NB4 (cell line): ENCODE measurements around the gene FBRS.
A peak's percentile ranks its signal among the peaks of the same experiment; 100 is the strongest.

Experiments used
- DNase-seq: peaks from one replicate; pipeline ENCODE4 v3.0.0; 2010; ENCODE audit warnings: low read depth
- H3K4me3 ChIP-seq: one replicate; pipeline ENCODE4 v1.5.1; 2011; ENCODE audit warnings: mild to moderate bottlenecking, low read depth, low read length, moderate library complexity
- MAX ChIP-seq: IDR thresholded peaks from 2 replicates; pipeline ENCODE4 v1.6.1; 2011; ENCODE audit warnings: low read depth, low read length
- MYC ChIP-seq: IDR thresholded peaks from 2 replicates; pipeline ENCODE4 v1.6.1; 2011; ENCODE audit warnings: low read depth, low read length
- POLR2A ChIP-seq: IDR thresholded peaks from 2 replicates; pipeline ENCODE4 v1.6.1; 2011; ENCODE audit warnings: mild to moderate bottlenecking; ENCODE audit not compliant: insufficient read length; ENCODE audit errors: extremely low read depth
- TF ChIP-seq, protein P1 (sequence below): IDR thresholded peaks from one replicate; pipeline ENCODE4 v1.5.1; 2012; ENCODE audit warnings: low read depth, low read length

The FBRS gene

DNA sequence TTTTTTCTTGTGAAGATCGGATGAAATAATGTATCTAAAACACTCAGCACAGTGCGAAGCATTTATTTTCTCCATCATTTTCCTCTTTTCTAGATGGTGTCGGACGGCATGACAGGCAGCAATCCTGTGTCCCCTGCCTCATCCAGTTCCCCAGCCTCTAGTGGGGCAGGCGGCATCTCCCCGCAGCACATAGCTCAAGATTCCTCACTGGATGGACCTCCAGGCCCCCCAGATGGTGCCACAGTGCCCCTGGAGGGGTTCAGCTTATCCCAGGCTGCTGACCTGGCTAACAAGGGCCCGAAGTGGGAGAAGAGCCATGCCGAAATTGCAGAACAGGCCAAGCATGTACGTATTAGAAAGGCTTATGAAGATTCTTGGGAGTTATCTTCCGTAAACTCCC, 45.7 kb downstream of the FBRS start:
- TF ChIP-seq, protein P1, sequence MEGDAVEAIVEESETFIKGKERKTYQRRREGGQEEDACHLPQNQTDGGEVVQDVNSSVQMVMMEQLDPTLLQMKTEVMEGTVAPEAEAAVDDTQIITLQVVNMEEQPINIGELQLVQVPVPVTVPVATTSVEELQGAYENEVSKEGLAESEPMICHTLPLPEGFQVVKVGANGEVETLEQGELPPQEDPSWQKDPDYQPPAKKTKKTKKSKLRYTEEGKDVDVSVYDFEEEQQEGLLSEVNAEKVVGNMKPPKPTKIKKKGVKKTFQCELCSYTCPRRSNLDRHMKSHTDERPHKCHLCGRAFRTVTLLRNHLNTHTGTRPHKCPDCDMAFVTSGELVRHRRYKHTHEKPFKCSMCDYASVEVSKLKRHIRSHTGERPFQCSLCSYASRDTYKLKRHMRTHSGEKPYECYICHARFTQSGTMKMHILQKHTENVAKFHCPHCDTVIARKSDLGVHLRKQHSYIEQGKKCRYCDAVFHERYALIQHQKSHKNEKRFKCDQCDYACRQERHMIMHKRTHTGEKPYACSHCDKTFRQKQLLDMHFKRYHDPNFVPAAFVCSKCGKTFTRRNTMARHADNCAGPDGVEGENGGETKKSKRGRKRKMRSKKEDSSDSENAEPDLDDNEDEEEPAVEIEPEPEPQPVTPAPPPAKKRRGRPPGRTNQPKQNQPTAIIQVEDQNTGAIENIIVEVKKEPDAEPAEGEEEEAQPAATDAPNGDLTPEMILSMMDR = no peak
- no peak for DNase-seq
- no peak overlapping the region for H3K4me3 ChIP-seq

DNA sequence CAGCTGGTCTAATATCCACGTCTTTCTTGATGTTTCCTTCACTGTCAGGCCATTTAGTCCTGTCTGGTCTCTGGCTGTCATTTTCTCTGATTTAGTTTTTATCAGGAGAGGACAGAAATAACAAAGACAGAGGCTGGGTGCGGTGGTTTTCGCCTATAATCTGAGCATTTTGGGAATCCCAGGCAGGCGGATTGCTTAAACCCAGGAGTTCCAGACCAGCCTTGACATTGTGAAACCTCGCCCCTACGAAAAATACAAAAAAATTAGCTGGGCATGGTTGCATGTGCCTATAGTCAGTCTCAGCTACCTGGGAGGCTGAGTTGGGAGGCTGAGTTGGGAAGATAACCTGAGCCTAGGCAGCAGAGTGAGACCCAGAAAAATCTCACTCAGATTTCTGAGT, 47.8 kb downstream of the FBRS start:
- TF ChIP-seq MAX (no peak), MYC (no peak), POLR2A (no peak)
- TF ChIP-seq, protein P1 = no peak
- no peak overlapping the region for H3K4me3 ChIP-seq
- no peak for DNase-seq

GRCh38 chr16:30710971-30711370, 52.7 kb downstream of the FBRS start:
- no peak overlapping the region for H3K4me3 ChIP-seq
- DNase-seq = no peak
- TF ChIP-seq POLR2A = no peak
- TF ChIP-seq, protein P1 = no peak
- TF ChIP-seq MYC = no peak
- TF ChIP-seq MAX = no peak

- no peak overlapping the region for H3K4me3 ChIP-seq
- no peak for DNase-seq
- TF ChIP-seq MYC = no peak
- TF ChIP-seq, protein P1 = no peak
- no peak for TF ChIP-seq MAX
- TF ChIP-seq POLR2A = no peak
Measured at GRCh38 chr16:30711712-30712111, 53.5 kb downstream of the FBRS start.

- H3K4me3 ChIP-seq = no peak overlapping the region
- TF ChIP-seq MAX = peak; percentile 11; the same call in 1 of the 2 replicates
- TF ChIP-seq, protein P1 = no peak
- peak; percentile 92 for DNase-seq
Measured at GRCh38 chr16:30715750-30716445, 57.7 kb downstream of the FBRS start.

GRCh38 chr16:30720086-30720485, 61.9 kb downstream of the FBRS start:
- H3K4me3 ChIP-seq = no peak overlapping the region
- no peak for DNase-seq
- TF ChIP-seq, protein P1 = no peak
- TF ChIP-seq MYC (no peak), MAX (no peak), POLR2A (no peak)
